ENCODE measurements around the gene F2RL1. TPM values are rescaled to one million over a fixed set of nuclear protein-coding genes. Genes with fewer than 3 reads are reported as not detected.

F2RL1 gene
- total and polyA plus RNA-seq, 2 of the 13 experiments (the other 11 are each of a cell fraction or from before 2014, with no cell fraction given): 9.9 to 23.0 TPM

DNA sequence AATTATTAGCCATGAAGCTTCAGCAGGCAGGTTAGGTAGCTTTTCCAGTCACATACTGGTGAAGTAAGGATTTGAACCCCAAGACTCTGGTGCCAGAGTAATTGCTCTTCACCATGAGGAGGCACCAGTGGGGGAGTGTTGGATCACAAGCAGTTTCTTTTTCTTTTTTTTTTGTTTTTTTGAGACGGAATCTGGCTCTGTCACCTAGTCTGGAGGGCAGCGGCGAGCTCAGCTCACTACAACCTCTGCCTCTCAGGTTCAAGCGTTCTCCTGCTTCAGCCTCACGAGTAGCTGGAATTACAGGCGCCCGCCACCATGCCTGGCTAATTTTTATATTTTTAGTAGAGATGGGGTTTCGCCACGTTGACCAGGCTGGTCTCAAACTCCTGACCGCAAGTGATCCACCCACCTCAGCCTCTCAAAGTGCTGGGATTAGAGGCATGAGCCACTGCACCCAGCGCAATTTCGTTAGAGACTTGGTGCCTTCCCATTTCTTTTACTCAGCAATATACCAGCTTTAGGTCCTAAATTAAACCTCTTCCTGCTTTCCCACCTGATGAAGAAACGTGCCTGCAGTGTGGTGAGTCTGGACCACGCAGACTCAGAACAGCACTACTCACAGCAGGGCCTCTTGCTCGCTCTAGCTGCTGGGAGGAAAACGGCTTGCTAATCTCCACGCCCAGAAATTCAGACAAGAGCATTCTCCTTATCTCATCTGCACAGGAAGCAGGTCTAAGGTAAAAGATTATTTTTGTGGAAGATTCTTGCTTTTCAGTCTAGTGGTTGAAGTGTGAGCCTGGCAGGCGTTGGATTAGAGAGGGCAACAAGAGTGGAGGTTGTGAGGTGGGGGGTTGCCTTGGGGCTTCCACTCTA is 30.8 kb downstream of the F2RL1 start, which contains the start of gene S100Z:
Gene S100Z, plus strand, starts transcription at position 596 of the 873 bp plus-strand sequence. CDS start 25,346 bp downstream, outside the sequence.
- intact Hi-C loops (cut with micrococcal nuclease; ENCODE audit: unreplicated experiment) (no loop called here), in situ Hi-C loops (cut with HindIII; ENCODE audit: extremely low pct_ligation_motif_present, low pct_unique_long_range_greater_than_20kb) (no loop called here)
- H4K20me1 ChIP-seq (ENCODE audit: insufficient read depth, low read length): no peaks in the 10 kb centered on the region
- no peak for DNase-seq (ENCODE audit: low spot score)
- no peaks in the 10 kb centered on the region for H3K9me3 ChIP-seq (ENCODE audit: low read length)
- no TSS peak for BruUV-seq (replicated peaks)
- POLR2A ChIA-PET: no interaction called here
- H3K4me1 ChIP-seq (ENCODE audit: insufficient read depth, low read length): peaks cover 8% of the 10 kb centered on the region; the same call in 1 of the 2 replicates
- H3K27ac ChIP-seq (ENCODE audit: extremely low read length, insufficient read depth, low read length): no peak within 1 kb of the TSS
- CTCF ChIA-PET (ENCODE audit: low intra/inter-chr PET ratio, low total read pairs): no interaction called here
- no peaks in the 10 kb centered on the region; a peak in 1 of 5 replicates for H3K27me3 ChIP-seq (ENCODE audit: control insufficient read depth in 1 of 2, insufficient read depth in 2 of 2, low read length in 2 of 2)
- 62% methylated on average over 16 of the region's 18 CpGs for WGBS (ENCODE audit: low lambda C conversion rate)
- H3K36me3 ChIP-seq (replicated peaks in 1 of 2; ENCODE audit: control insufficient read depth in 1 of 2, insufficient read depth in 2 of 2, low read length in 2 of 2): no peaks in the 10 kb centered on the region
- FAIRE-seq: no peak
- H3K4me3 ChIP-seq (replicated peaks in 1 of 3; ENCODE audit: insufficient read depth in 1 of 3, low read depth in 2 of 3, low read length in 3 of 3): no peak within 1 kb of the TSS
- H3K4me2 ChIP-seq (ENCODE audit: low read depth, low read length): peak within 1 kb of the TSS; percentile 24; the same call in 1 of the 2 replicates
- TF ChIP-seq KLF9 (CRISPR knock-in tag; IDR thresholded peaks at IDR 0.05; ENCODE audit: low read depth) (no peak), ZNF746 (CRISPR knock-in tag; IDR thresholded peaks at IDR 0.05) (no peak), ZNF557 (CRISPR knock-in tag; IDR thresholded peaks at IDR 0.05) (no peak), ZNF12 (CRISPR knock-in tag; IDR thresholded peaks at IDR 0.05) (peak; percentile 85), PHF21A (CRISPR knock-in tag; IDR thresholded peaks at IDR 0.05) (no peak)
- no peak within 1 kb of the TSS for H2AFZ ChIP-seq (ENCODE audit: low read length)
- H3K79me2 ChIP-seq (ENCODE audit: insufficient read depth, low read length): no peaks in the 10 kb centered on the region
- peak; percentile 49 for ATAC-seq
- no peak within 1 kb of the TSS for H3K9ac ChIP-seq (ENCODE audit: insufficient read depth, low read depth, low read length)

DNA sequence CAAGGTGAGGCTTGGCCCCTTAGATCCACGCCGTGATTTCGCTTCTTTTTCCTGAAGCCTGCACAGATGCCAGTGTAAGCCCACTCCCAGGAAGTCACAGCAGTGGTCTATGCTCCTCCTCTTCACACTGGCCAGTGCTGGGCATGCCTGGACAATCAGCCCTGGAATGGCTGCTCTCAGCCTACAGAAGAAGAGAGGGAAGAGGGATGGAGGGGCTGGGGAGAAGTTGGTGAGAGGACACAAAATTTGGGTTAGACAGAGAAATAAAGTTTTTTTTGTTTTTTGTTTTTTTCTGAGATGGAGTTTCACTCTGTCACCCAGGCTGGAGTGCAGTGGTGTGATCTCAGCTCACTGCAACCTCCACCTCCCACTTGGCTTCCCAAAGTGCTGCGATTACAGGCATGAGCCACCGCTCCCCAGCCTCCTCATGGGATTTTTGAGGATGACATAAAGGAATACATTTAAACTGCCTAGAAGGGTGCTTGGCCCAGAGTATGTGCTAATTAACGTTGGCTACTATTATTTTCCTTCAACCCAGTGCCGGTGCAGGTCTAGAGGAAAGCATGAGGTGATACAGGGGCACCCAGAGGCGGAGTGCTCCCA is 31.8 kb downstream of the F2RL1 start:
- no TSS peak for BruUV-seq (replicated peaks)
- in situ Hi-C loops (cut with HindIII; ENCODE audit: extremely low pct_ligation_motif_present, low pct_unique_long_range_greater_than_20kb) (no loop called here), intact Hi-C loops (cut with micrococcal nuclease; ENCODE audit: unreplicated experiment) (no loop called here)
- ATAC-seq (peak; percentile 49; the same call in 2 of the 3 replicates), DNase-seq (ENCODE audit: low spot score) (no peak), FAIRE-seq (no peak)
- 67% methylated on average over 8 of the region's 8 CpGs for WGBS (ENCODE audit: low lambda C conversion rate)
- Histone ChIP-seq H3K79me2 (ENCODE audit: insufficient read depth, low read length) (no peaks in the 10 kb centered on the region), H3K4me3 (replicated peaks in 1 of 3; ENCODE audit: insufficient read depth in 1 of 3, low read depth in 2 of 3, low read length in 3 of 3) (no peak overlapping the region), H2AFZ (ENCODE audit: low read length) (no peak overlapping the region), H3K9me3 (ENCODE audit: low read length) (no peaks in the 10 kb centered on the region), H3K4me1 (ENCODE audit: insufficient read depth, low read length) (peaks cover 18% of the 10 kb centered on the region; the same call in 1 of the 2 replicates), H3K9ac (ENCODE audit: insufficient read depth, low read depth, low read length) (no peak overlapping the region), H3K36me3 (replicated peaks in 1 of 2; ENCODE audit: control insufficient read depth in 1 of 2, insufficient read depth in 2 of 2, low read length in 2 of 2) (no peaks in the 10 kb centered on the region), H3K27ac (ENCODE audit: extremely low read length, insufficient read depth, low read length) (no peak overlapping the region), H4K20me1 (ENCODE audit: insufficient read depth, low read length) (no peaks in the 10 kb centered on the region), H3K4me2 (ENCODE audit: low read depth, low read length) (peak overlapping the region; percentile 24; the same call in 1 of the 2 replicates), H3K27me3 (ENCODE audit: control insufficient read depth in 1 of 2, insufficient read depth in 2 of 2, low read length in 2 of 2) (no peaks in the 10 kb centered on the region; a peak in 1 of 5 replicates)
- POLR2A ChIA-PET: no interaction called here
- CTCF ChIA-PET (ENCODE audit: low intra/inter-chr PET ratio, low total read pairs): no interaction called here
- no peak for TF ChIP-seq FOXO1 (CRISPR knock-in tag; IDR thresholded peaks at IDR 0.05)
- TF ChIP-seq ZNF160 (CRISPR knock-in tag; IDR thresholded peaks at IDR 0.05): no peak
- TF ChIP-seq, protein P1, sequence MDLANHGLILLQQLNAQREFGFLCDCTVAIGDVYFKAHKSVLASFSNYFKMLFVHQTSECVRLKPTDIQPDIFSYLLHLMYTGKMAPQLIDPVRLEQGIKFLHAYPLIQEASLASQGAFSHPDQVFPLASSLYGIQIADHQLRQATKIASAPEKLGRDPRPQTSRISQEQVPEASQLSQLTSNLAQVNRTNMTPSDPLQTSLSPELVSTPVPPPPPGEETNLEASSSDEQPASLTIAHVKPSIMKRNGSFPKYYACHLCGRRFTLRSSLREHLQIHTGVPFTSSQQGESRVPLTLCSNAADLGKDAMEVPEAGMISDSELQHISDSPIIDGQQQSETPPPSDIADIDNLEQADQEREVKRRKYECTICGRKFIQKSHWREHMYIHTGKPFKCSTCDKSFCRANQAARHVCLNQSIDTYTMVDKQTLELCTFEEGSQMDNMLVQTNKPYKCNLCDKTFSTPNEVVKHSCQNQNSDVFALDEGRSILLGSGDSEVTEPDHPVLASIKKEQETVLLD (CRISPR knock-in tag; IDR thresholded peaks at IDR 0.05; ENCODE audit: low read depth): no peak
- TF ChIP-seq, protein P2, sequence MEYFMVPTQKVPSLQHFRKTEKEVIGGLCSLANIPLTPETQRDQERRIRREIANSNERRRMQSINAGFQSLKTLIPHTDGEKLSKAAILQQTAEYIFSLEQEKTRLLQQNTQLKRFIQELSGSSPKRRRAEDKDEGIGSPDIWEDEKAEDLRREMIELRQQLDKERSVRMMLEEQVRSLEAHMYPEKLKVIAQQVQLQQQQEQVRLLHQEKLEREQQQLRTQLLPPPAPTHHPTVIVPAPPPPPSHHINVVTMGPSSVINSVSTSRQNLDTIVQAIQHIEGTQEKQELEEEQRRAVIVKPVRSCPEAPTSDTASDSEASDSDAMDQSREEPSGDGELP (IDR thresholded peaks at IDR 0.05; ENCODE audit: borderline replicate concordance, low read depth): no peak
- TF ChIP-seq, protein P3, sequence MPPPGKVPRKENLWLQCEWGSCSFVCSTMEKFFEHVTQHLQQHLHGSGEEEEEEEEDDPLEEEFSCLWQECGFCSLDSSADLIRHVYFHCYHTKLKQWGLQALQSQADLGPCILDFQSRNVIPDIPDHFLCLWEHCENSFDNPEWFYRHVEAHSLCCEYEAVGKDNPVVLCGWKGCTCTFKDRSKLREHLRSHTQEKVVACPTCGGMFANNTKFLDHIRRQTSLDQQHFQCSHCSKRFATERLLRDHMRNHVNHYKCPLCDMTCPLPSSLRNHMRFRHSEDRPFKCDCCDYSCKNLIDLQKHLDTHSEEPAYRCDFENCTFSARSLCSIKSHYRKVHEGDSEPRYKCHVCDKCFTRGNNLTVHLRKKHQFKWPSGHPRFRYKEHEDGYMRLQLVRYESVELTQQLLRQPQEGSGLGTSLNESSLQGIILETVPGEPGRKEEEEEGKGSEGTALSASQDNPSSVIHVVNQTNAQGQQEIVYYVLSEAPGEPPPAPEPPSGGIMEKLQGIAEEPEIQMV (CRISPR knock-in tag; IDR thresholded peaks at IDR 0.05; ENCODE audit: low read depth): no peak
- TF ChIP-seq NR2F1 (CRISPR knock-in tag; IDR thresholded peaks at IDR 0.05): no peak

All from HepG2 (cell line).